Activated CD4-positive, alpha-beta T cell treated with anti-CD3 and anti-CD28 coated beads, Interleukin-2, Interleukin-6, amounts not matched to agents 100 ng/mL and 50 ng/mL, durations not matched to agents 16 hours and 8 hours (primary cell): Measurements from ENCODE around the gene CDH13.

ENCODE experiments used
- DNase-seq: peaks from one replicate; pipeline ENCODE4 v3.0.0-alpha.2; 2020

Gene CDH13

DNA sequence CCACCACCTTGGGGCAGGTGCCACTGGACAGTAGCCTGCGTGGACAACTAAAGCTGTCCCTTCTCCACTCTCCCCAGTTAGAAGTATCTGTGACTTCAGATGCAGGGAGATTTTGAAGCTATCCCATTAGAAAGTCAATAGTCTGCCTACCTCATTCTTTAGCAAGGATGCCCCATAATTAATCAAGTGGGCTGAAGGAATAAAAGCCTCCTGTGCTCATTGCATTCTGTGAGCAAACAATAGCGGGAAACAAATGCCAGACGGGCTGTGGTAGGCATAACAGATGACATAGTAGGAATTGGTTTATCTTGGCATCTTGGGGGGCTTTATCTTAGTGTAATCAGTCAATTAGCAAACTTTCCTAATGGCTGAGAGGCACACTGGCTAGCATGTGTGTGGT is 1084.3 kb downstream of the CDH13 start:
- no peak for DNase-seq

DNA sequence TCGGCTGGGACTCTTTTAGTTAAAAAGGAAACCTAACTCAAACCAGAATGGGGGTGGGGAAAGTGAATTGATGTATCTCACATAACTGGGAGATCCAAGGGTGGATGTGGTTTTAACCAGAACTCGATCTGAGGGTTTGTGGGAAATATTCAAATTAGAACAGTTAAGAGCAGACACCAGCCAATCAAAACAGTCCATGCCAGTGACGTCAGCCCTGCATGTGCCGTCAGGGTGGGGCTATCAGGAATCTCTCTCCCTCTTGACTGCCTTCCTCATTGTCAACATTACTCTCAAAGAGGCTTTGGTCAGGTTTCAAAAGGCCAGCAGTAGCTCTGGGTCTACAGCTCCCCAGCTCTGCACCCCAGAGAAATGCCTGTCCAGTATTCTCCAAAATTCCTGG is 1086.8 kb downstream of the CDH13 start:
- no peak for DNase-seq

DNA sequence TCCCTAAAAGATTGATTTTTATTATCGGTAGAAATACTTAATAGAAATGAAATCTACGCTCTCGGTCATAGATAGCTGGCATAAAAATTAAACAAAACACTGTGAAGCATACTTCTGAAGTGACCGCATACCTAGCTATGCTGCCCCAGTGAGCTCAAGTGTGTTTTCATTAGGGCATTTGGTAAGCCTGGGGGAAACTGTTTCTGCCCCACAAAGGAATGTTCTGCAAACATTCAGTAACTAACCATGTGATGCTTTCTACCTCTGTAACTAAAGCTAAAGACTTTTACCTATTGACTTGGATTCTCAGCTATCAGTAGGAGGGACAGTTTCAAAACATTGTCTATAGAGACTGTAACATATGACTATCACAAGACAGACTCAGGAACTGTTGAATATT is 1087.5 kb downstream of the CDH13 start:
- no peak for DNase-seq

DNA sequence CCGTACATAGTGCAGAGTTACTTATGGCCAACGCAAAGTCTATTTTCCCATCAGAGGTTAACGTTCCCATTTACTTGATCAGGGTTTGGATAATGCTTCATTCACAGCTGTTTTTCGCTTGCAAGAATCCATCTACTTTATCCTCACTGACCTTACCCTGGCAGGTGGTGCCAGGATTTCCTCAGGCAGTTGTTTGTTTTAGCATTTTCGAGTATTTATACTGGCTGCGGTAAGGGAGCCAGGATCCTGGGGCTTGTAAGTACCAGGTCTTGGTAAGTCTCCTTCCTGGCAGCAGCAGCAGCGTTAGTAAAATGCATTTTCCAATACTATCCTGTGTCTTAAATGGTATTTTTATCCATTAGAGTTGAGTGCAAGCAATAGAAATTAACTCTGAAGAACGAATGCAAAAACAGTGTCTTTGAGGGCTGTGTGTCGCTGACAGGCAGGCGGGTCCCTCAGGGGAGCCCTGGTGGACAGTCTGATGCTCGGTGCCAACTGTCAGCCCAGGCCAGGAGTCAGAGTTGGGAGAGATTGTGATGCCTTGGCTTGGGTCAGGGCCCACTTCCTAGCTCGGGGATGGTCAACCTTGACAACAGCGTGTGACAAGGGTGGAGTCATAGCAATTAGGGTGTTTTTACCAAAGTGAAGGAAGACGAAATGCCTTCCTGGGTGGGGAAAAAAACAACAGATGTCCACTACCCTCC is 1088.6 kb downstream of the CDH13 start:
- DNase-seq, result no peak

DNA sequence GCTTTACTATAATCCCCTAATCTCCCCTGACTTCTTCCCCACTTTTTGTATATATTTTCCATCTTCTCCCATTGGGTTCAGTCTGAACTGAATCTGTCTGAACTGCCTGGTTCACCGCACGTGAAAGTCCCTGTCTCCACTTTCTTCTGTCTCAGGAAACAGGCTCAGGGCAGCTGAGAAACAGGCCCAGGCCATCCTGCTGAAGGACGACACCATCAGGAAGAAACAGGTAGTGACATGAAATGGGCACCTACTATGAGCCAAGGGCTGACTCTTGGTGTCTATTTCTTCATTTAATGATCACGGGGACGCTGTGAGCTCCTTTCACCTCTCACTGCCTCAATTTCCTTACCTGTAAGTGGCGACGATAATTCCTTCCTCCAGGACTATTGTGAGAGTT is 1090.5 kb downstream of the CDH13 start:
- no peak for DNase-seq

DNA sequence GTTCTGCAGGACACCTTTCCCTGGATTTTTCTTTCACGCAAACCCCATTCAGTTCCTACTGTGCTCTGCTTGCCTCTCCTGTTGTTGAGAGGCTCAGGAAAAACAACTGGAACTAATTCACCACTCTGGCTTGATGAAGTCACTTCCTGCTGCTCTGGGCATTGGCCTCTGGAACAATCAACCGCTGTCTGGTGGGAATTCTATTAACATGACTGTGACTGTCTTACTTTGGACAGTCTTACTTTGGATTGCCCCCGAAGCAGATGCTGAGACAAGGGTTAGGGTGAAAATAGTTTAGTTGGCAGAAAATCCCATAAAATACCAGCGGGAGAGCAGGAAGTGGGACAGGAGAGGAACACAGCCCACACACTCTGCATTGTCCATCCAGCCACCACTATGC is 1091.0 kb downstream of the CDH13 start:
- no peak for DNase-seq

DNA sequence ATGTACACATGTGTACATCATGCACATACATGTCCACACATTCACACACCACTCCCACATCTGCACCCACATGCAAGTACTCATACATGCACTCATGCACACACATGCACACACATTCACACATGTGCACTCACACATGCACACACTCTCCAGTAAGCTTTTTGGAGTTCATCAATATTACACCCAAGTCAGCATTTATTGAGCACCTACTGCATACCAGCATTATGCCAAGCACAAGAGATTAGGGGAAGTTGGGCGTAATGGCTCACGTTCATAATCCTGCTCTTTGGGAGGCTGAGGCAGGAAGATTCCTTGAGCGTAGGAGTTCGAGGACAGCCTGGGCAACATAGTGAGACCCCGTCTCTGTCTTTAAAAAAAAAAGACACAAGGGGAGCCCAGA is 1093.4 kb downstream of the CDH13 start:
- no peak for DNase-seq

DNA sequence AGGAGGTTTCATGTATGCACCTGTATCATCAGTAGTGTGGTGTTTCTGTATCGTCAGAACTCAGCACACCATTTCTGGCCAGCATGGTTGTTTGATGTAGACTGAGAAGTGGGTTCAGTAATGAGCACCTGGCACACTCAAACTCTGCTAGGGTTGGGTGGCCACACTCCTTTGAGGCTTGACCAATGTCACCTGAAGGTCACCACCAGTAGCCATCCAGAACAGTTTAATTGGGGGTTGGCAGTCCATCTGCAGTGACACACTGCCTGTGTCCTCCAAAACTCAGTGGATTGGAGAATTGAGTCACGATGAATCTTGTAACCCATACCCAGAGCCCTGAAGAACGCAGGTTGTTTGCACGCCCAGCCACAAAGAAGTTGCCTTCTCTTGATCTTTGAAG is 1094.2 kb downstream of the CDH13 start:
- DNase-seq, result no peak

DNA sequence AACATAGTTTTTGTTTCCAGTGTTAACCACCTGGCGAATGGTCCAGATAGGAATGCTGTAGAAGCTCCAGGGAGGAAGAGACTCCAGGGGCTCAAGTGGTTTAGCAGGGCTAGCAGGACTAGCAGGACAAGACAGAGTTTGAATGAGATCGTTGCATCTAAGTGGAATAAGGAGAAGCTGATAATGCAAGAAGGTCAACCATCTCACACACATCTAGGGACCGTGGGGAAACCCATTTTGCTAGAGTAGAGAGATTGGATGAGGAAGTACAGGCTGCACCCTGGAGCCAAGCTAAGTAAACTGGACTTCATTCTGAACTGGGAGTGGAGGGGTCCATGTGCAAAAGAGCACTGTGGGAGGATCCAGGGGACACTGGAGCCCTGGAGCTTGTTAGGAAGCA is 1094.9 kb downstream of the CDH13 start:
- no peak for DNase-seq

DNA sequence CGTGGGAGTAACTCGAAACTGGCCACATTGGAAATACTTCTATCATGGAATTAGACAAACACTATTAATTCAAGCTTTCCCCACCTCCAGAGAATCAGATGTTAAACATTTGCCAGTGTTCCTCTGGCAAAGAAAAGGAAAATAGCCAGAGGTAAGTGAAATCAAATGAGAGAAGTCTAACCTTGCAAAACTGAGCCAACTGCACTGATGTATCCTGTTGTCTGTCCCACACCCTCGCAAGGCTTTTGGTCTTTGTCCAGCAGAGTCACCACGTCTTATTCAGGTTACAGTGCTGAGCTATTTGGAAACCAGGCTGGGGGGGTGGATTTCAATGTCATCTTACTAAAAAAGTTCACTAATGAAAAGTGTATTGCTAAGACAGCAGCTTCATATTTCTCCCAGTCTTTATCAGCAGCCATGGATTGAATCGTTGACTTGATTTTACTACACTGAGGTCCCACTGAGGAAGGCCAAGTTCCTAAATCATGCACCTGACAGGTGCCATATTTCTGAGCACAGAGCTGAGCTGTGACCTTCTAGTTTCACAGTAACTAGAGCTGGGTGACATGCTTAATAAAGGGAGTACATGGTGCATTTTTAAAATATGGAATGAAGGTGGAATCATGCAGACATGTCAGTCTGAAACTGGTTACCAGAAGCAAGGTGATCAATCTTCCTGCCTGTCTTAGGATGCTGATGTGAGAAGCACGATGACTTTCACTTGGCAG is 1095.9 kb downstream of the CDH13 start:
- DNase-seq, result no peak

DNA sequence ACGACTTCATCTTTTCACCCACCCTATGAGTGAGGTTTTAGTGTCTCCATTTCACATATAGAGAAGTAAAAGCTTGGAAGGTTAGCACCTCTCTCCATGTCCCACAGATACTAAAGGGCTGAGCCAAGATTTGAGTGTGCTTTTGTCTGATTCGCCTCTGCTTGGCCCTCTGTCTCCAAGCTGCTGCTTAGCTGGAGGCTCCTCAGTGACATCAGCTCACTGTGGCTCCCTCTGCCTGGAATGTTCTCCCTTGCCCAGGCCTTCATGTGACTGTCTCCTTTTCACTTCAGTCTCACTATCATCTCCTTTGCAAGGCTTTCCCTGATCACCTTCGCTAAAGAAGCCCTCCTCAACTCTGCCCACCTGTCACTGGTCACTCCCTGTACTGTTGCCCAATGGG is 1096.5 kb downstream of the CDH13 start:
- DNase-seq, result no peak

DNA sequence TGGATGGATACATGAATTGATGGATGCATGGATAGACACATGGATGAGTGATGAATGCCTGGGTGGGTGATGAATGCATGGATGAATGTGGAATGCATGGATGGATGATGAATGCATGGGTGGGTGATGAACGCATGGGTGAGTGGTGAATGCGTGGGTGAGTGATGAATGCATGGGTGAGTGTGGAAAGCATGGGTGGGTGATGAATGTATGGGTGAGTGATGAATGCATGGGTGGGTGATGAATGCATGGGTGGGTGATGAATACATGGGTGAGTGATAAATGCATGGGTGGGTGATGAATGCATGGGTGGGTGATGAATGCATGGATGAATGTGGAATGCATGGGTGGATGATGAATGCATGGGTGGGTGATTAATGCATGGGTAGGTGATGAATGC is 1097.1 kb downstream of the CDH13 start:
- no peak for DNase-seq

DNA sequence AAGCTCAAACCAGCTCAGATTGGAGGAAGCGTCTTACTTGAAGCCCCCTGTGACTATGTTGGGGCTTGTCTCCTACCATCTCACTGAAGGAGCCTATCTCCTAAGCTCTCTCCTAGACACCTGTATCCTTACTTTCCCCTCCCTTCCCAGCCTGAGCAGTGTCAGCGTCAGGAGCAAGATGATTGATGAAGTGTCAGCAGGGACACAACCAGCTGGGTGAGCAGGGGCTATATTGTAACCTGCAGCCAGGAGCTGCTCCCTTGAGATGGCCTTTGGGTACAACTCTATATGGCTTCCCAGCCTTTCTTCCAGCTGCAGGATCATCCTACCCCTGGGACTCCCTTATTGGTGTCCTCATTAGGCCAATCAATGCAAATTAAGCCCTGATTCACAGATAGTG is 1097.8 kb downstream of the CDH13 start:
- no peak for DNase-seq

DNA sequence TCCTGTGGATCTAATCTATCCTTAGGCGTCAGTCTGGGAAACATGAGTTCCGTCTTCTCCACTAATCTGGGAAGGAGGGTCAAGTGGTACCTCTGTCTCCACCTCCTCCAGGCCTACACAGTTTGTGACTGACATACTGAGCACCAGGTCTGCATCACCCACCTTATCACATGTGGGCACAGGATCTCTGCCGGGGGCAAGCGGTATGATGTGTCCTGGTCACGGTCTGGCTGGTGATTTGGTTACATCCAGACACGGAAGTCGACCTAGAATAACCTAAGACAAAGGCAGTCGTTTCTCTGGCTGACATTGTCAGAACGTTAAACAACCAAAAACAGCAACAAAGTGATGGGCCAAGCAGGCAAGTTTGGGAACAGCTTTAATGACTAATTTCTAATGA is 1098.5 kb downstream of the CDH13 start:
- no peak for DNase-seq

DNA sequence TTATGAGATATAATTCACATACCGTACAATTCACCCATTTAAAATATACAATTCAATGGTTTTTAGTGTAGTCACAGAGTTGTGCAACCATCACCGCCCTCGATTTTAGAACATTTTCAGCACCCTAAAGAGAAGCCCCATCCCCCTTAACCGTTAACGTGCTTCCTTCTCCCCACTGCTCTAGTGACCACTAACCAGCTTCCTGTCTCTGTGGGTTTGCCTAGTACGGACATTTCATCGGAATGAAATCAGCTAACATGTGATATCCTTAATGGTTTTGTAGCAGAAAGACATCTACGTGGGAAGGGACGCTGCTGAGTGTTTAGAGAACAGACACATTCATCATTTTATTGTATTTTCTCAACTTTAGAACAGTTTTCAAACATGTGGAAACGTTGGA is 1100.2 kb downstream of the CDH13 start:
- DNase-seq, result peak; percentile 4

DNA sequence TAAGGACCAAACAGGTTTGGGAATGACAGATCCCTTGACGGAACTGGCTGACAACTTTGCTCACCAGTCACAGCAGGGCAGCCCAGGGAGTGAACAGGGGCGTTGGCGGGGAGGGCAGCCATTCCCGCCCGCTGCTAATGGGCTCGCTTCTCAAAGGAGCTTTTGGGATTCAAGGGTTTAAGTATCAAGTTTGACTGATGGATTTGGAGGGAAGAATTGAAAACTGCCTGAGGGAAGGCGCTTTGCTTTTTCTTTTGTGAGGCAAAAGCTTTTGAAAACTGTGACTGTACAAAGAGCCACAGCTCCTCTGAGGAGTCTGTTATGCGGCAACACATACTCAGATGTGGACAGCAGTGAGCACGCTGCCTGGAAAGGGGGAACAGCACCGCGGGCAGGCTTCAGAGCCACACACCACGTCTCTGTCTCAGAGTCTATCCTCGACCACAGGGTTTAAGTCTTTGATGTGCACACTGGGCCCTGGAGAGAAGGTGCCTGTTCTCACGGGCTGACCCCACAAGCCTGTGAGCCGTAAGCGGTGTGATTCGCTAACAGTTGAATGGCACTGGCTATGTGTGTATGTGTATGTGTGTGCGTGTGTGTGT is 1101.1 kb downstream of the CDH13 start:
- no peak for DNase-seq

DNA sequence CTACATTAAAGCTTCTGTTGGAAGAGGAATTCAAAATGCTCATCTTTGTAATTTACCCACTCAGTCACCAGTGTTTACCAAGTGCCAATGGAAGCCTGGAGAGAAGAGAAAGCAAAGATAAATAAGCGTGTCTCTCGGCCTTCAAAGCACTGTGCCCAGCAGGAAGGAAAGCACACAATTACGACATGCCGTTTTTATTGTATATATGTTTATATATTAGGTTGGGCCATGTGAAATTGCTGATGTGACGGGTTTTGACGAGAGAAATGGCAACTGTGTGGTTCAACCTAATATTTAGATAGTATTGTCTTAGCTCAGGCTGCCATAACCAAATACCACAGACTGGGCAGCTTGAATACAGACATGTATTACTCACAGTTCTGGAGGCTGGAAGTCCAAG is 1101.7 kb downstream of the CDH13 start:
- no peak for DNase-seq

DNA sequence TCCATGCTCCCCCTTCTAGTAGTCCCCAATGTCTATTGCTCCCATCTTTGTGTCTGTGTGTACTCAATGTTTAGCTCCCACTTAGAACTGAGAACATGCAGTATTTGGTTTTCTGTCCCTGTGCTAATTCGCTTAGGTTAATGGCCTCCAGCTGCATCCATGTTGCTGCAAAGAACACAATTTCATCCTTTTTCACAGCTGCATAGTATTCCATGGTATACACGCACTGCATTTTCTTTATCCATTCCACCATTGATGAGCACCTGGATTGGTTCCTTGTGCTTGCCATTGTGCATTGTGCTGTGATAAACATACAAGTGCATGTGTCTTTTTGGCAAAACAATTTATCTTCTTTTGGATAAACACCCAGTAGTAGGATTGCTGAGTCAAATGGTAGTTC is 1104.0 kb downstream of the CDH13 start:
- DNase-seq, result no peak

DNA sequence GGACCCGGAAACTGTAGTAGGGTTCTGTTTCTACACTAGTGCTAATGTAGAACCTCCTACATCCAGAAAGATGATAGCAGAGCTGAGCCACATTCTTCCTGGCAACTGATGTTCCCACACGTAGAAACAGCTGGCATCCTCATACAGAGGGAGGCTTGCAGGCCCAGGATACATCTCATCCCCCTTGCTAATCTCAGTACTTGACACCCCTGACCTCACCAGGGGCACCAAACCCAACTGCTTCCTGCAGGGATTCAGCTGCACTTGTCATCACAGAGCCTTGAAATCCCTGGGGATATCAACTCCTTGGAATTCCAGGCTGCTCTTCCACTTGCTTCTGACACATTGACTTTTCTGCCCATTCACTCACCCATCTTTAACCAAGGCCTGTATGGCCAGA is 1105.8 kb downstream of the CDH13 start:
- no peak for DNase-seq

DNA sequence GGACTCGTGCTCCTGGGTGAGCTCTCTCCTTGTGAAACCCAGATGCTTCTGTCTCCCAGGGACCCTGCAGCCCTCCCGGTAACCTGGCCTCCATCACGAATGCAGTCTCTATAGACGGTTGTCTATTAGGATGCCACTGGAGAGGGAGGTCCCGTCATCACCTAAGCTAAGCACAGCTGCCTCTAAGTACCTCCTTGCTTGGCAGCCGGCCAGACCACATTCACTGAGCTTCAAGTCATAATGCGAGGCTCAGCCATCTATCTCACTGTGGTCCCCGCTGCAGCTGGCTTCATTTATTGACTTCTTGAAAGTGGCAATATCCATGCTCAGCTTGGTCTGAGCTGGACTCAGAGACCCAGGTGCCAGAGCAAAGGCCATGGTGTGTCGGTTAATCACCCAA is 1106.5 kb downstream of the CDH13 start:
- DNase-seq, result no peak

DNA sequence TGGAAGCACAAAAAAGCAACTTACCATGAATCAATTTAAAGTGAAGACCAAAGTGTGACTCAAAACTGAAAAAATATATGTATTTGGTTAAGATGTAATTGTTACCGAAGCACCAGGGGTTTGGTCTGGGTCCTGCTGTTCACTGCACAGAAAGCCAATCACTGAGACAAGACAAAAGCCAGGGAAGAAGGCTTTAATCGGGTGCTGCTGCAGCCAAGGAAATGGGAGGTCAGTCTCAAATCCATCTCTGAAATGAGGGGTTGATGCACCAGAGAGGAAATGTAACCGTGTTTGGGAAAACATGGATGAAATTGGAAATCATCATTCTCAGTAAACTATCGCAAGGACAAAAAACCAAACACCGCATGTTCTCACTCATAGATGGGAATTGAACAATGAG is 1107.4 kb downstream of the CDH13 start:
- no peak for DNase-seq

DNA sequence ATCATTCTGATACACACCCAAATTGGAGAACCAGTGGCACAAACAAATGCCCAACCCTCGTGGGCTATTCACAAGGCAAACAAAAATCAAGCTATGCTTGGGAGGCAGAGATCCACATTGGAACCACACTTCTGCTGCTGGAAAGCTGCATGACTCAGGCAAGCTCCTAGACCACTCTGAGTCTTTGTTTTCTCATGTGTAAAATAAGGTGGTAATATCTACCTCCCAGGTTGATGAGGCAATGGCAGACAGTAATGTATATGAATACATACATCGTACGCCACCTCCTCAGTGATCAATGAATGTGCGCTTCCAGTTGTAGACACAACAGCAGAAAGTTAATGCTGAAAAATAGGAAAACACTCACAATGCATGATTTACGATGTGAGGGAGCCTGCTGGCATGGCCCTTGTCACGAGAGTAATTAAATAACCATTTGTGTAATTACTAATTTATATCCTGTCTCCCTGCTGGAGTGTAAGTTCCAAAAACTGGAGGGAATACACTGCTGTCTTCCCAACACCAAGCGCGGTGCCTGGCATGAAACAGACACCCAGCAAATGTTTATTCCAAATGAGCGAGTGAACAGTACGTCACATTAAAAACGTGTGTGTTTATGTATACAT is 1111.1 kb downstream of the CDH13 start:
- no peak for DNase-seq

DNA sequence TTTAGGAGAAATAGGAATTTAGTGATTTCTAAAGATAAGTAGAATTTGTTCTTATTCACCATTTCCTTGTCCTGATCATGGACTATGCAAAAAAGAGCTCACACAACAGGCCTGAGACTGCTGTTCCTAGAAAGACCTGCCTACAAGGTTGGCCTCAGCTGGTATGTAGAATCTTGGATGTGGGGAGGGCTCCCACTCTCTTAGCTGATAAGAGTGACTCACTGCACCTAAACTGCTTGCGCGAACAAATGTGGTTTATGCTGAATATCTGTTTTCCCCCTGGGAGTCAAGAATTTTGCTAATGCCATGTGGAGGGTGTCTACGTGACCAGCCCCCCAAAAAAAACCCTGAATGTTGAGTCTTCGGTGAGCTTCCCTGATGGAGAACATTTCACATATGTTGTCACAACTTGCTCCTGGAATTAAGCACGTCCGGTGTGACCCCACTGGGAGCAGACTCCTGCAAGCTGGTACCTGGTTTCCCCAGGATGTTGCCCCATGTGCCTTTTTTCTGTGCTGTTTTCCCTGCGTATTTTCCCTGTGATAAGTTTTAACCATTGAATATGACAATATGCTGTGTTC is 1112.2 kb downstream of the CDH13 start:
- DNase-seq, result no peak
